MG63 (cell line): ENCODE results near the gene TAS2R31. TPM values are rescaled to one million over a fixed set of nuclear protein-coding genes. Genes with fewer than 3 reads are reported as not detected.

Source experiments
- DNase-seq: peaks from one replicate; pipeline ENCODE4 v3.0.0-alpha.2; 2020
- H3K27me3 ChIP-seq: fragments of 250-450 bp; sonication (Bioruptor Pico); 2 replicates; pipeline ENCODE4 v1.5.1; 2020; ENCODE audit warnings: mild to moderate bottlenecking, moderate library complexity
- H3K36me3 ChIP-seq: fragments of 250-450 bp; sonication (Bioruptor Pico); 2 replicates; pipeline ENCODE4 v1.5.1; 2020; ENCODE audit warnings: mild to moderate bottlenecking, moderate library complexity
- H3K4me3 ChIP-seq: fragments of 250-450 bp; sonication (Bioruptor Pico); 2 replicates; pipeline ENCODE4 v1.5.1; 2020; ENCODE audit warnings: mild to moderate bottlenecking, moderate library complexity
- H3K9me3 ChIP-seq: fragments of 250-450 bp; sonication (Bioruptor Pico); 2 replicates; pipeline ENCODE4 v1.5.1; 2020; ENCODE audit warnings: mild to moderate bottlenecking, moderate library complexity
- total RNA-seq: library from RNA; depleted of rRNA; stranded (reverse); fragments of >200 nt; shearing (Covaris generic); gene quantifications from 2 replicates; pipeline ENCODE4 v1.2.3, GENCODE V29; 2014; ENCODE audit warnings: low replicate concordance; rRNA removed

Gene TAS2R31
- total RNA-seq, 1 experiment from 2014 or later: not detected

- no peak for DNase-seq
- no peak overlapping the region for H3K4me3 ChIP-seq
- H3K9me3 ChIP-seq: no peaks in the 10 kb centered on the region
- H3K36me3 ChIP-seq: no peaks in the 10 kb centered on the region
- no peaks in the 10 kb centered on the region for H3K27me3 ChIP-seq
Observed at GRCh38 chr12:11023387-11023786, 7.8 kb downstream of the TAS2R31 start.

- no peaks in the 10 kb centered on the region for H3K27me3 ChIP-seq
- H3K4me3 ChIP-seq: no peak within 1 kb of the TSS
- DNase-seq: no peak
- H3K36me3 ChIP-seq: no peaks in the 10 kb centered on the region
- H3K9me3 ChIP-seq: no peaks in the 10 kb centered on the region
Observed at GRCh38 chr12:11022520-11022919, 8.7 kb downstream of the TAS2R31 start, which contains the start of gene TAS2R19. Gene TAS2R19, minus strand, starts transcription at chr12:11022620. Its CDS starts 49 bp downstream, at chr12:11022571.

GRCh38 chr12:11016937-11017336 lies 14.3 kb downstream of the TAS2R31 start:
- no peaks in the 10 kb centered on the region for H3K9me3 ChIP-seq
- H3K36me3 ChIP-seq: no peaks in the 10 kb centered on the region
- H3K4me3 ChIP-seq: no peak overlapping the region
- H3K27me3 ChIP-seq: no peaks in the 10 kb centered on the region
- no peak for DNase-seq

- DNase-seq: no peak
- Histone ChIP-seq H3K9me3 (no peaks in the 10 kb centered on the region), H3K4me3 (no peak overlapping the region)
Observed at GRCh38 chr12:11015775-11016430, 15.3 kb downstream of the TAS2R31 start.

GRCh38 chr12:11014234-11014633 lies 17.0 kb downstream of the TAS2R31 start:
- no peak overlapping the region for H3K4me3 ChIP-seq
- H3K27me3 ChIP-seq: no peaks in the 10 kb centered on the region
- DNase-seq: no peak
- H3K36me3 ChIP-seq: no peaks in the 10 kb centered on the region
- H3K9me3 ChIP-seq: no peaks in the 10 kb centered on the region

More at GRCh38 chr12:11015775-11016430, 15.3 kb downstream of the TAS2R31 start:
- no peaks in the 10 kb centered on the region for H3K36me3 ChIP-seq
- H3K27me3 ChIP-seq: no peaks in the 10 kb centered on the region

GRCh38 chr12:11007608-11008007 lies 23.6 kb downstream of the TAS2R31 start:
- no peak for DNase-seq
- Histone ChIP-seq H3K36me3 (no peaks in the 10 kb centered on the region), H3K9me3 (no peaks in the 10 kb centered on the region), H3K4me3 (no peak overlapping the region), H3K27me3 (no peaks in the 10 kb centered on the region)

- H3K4me3 ChIP-seq: no peak within 1 kb of the TSS
- no peak for DNase-seq
- no peaks in the 10 kb centered on the region for H3K27me3 ChIP-seq
- H3K36me3 ChIP-seq: no peaks in the 10 kb centered on the region
- H3K9me3 ChIP-seq: no peaks in the 10 kb centered on the region
Observed at GRCh38 chr12:10998204-10998603, 33.0 kb downstream of the TAS2R31 start, which contains the start of gene TAS2R20. Gene TAS2R20, minus strand, starts transcription at chr12:10998304. Its CDS starts 429 bp downstream, at chr12:10997875.

- no peak for DNase-seq
- H3K36me3 ChIP-seq: no peaks in the 10 kb centered on the region; the same call in 1 of the 2 replicates
- H3K27me3 ChIP-seq: no peaks in the 10 kb centered on the region
- H3K9me3 ChIP-seq: peaks cover 3% of the 10 kb centered on the region
- no peak overlapping the region for H3K4me3 ChIP-seq
Observed at GRCh38 chr12:10994307-10994706, 36.9 kb downstream of the TAS2R31 start.

- peaks cover 2% of the 10 kb centered on the region for H3K36me3 ChIP-seq
- no peak overlapping the region for H3K4me3 ChIP-seq
- peaks cover 3% of the 10 kb centered on the region for H3K9me3 ChIP-seq
- no peaks in the 10 kb centered on the region for H3K27me3 ChIP-seq
- no peak for DNase-seq
Observed at GRCh38 chr12:10989107-10989506, 42.1 kb downstream of the TAS2R31 start.

- Histone ChIP-seq H3K9me3 (peaks cover 3% of the 10 kb centered on the region), H3K27me3 (no peaks in the 10 kb centered on the region), H3K36me3 (peaks cover 2% of the 10 kb centered on the region; the same call in 1 of the 2 replicates), H3K4me3 (no peak within 1 kb of the TSS)
- DNase-seq: no peak
Observed at GRCh38 chr12:10986812-10987211, 44.4 kb downstream of the TAS2R31 start, which contains the start of gene TAS2R50. Gene TAS2R50, minus strand, starts transcription at chr12:10986912. Its CDS starts 52 bp downstream, at chr12:10986860.

GRCh38 chr12:10982244-10982643 lies 49.0 kb downstream of the TAS2R31 start:
- no peak for DNase-seq

More at GRCh38 chr12:10982244-10982643, 49.0 kb downstream of the TAS2R31 start:
- Histone ChIP-seq H3K4me3 (no peak overlapping the region), H3K27me3 (no peaks in the 10 kb centered on the region), H3K36me3 (peaks cover 2% of the 10 kb centered on the region; the same call in 1 of the 2 replicates), H3K9me3 (no peaks in the 10 kb centered on the region)

Other genes starting within 250 kb of the TAS2R31 start
- gene TAS2R7, start 228.8 kb downstream of the TAS2R31 start, total RNA-seq: not detected in 2 replicates
- gene TAS2R8, start 224.1 kb downstream of the TAS2R31 start, total RNA-seq: not detected in 2 replicates
- gene TAS2R9, start 221.2 kb downstream of the TAS2R31 start, total RNA-seq: not detected in 2 replicates
- gene TAS2R10, start 205.0 kb downstream of the TAS2R31 start, total RNA-seq: not detected in 2 replicates
- gene PRR4, start 181.9 kb downstream of the TAS2R31 start, total RNA-seq: not detected in 2 replicates
- 1.5 and 13.1 TPM in 2 replicates for gene PRH1, start 147.2 kb downstream of the TAS2R31 start, total RNA-seq
- 1.4 TPM in 1 of 2 replicates, not detected in the other for gene TAS2R13, start 121.8 kb downstream of the TAS2R31 start, total RNA-seq
- gene PRH2, start 102.2 kb downstream of the TAS2R31 start, total RNA-seq: not detected in 2 replicates
- gene TAS2R14, start 92.1 kb downstream of the TAS2R31 start, total RNA-seq: 0.12 and 2.6 TPM in 2 replicates
- not detected in 2 replicates for gene TAS2R50, start 44.5 kb downstream of the TAS2R31 start, total RNA-seq
- gene TAS2R20, start 33.1 kb downstream of the TAS2R31 start, total RNA-seq: not detected in 2 replicates
- not detected in 2 replicates for gene TAS2R19, start 8.8 kb downstream of the TAS2R31 start, total RNA-seq
- 0.10 TPM in 1 of 2 replicates, not detected in the other for gene TAS2R46, start 30.9 kb upstream of the TAS2R31 start, total RNA-seq
- not detected in 2 replicates for gene TAS2R43, start 60.9 kb upstream of the TAS2R31 start, total RNA-seq
- gene TAS2R30, start 103.2 kb upstream of the TAS2R31 start, total RNA-seq: not detected in 2 replicates
- gene SMIM10L1, start 139.8 kb upstream of the TAS2R31 start, total RNA-seq: 5.2 and 8.0 TPM in 2 replicates
- gene TAS2R42, start 155.5 kb upstream of the TAS2R31 start, total RNA-seq: not detected in 2 replicates
- not detected in 2 replicates for gene PRB3, start 238.3 kb upstream of the TAS2R31 start, total RNA-seq